ENCODE measurements around the gene SF3B3.
"Not testable (repeated sequence)": the region's sequence is repeated elsewhere in the genome, so short reads cannot be mapped to it uniquely, and the experiment has no call there.

Gene SF3B3

DNA sequence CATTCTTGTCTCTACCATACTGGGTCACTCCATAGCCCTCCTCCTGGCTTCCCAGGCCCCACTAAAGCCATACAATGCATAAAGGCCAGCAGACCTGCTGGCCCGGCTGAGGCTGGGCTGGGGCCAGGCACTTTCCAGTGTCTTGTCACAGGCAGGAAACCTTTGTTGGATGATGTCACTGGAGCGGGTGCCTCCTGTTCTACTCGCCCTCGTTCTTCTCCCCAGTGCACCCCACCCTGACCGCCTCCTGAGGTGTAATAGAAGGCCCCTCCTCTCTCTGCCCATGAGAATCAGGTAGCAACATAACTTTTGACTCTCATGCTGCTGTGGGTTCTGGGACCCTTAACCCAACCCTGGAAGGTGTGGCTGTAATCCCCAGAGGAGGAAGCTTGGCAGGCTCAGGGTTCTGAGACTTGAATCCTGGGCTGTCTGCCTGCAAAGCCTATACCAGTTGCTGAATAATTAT lies 68.5 kb downstream of the SF3B3 start:
- DNase-seq, result no peak

DNA sequence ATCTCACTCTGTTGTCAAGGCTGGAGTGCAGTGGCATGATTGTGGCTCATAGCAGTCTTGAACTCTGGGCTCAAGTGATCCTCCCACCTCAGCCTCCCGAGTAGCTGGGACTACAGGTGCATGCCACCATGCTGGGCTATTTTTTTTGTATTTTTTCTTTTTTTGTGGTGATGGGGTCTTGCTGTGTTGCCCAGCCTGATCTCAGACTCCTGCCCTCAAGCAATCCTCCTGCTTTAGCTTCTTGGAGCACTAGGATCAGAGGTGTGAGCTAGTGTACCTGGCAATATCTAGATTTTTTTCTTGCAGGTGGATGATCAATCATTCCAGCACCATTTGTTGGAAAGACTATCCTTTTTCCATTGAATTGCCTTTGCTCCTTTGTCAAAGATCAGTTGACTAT lies 69.9 kb downstream of the SF3B3 start:
- no peak for DNase-seq

DNA sequence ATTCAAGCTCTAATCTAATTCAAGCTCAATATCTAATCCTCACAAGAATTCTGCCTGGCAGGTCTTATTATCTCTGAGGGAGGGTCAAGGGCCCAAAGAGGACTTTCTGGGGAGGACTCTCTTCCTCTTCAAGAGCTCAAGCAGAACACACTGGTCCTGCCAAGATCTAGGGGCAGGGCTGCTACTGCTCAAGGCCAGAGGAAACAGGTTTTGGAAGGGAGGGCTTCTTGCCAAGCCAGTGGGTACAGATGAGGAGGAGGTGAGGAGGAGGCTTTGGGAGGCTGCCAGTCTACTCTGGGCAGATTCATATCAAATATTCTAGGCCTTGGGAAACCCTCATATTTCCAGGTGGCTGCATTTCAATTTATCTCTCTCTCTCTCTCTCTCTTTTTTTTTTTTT lies 71.0 kb downstream of the SF3B3 start:
- DNase-seq, result no peak

DNA sequence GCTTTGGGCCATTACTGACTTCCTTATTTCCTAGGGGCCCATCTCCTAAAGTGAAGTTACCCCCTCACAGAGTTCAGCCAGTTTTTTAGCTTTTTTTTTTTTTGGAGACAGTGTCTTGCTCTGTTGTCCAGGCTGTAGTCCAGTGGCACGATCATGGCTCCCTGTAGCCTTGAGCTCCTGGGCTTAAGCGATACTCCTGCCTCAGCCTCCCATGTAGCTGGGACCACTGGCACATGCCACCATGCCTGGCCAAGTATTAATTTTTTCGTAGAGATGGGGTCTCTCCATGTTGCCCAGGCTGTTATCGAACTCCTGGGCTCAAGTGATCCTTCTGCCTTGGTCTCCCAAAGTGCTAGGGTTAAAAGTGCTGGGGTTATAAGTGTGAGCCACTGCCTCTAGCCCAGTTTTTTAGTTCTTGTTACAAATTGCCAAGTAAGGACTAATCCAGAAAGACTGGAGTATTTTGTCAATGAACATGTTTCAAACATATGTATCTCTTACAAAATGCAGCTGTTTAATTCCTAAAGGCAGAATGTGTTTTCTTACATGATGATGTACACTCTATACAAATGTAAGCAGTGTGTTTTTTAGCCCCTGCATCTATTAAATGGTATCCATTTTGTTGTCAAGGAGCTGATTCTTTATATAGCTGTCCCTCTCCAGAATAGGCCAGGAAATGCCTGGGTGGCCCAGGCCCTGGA lies 73.7 kb downstream of the SF3B3 start:
- no peak for DNase-seq

DNA sequence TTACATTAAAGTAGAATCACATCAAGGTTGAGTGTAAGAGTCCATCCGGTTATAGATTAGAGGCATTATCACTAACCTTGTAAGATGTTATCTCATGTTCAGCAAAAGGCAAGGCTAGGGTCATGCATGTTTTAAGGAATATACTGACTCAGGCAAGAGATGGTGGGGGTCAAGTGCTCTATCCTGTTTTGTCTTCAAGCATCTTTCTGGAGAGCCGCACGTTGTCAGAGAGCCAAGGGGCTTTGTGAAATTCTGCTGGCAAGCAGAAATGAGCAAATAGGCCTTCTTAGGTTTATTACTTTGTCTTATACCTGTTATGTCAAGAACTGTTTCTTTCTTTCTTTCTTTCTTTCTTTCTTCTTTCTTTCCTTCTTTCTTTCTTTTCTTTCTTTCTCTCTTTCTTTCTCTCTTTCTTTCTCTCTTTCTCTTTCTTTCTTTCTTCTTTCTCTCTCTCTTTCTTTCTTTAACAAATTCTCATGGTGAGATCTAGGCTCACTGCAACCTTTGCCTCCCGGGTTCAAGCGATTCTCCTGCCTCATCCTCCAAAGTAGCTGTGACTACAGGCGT lies 75.4 kb downstream of the SF3B3 start:
- no peak for DNase-seq

DNA sequence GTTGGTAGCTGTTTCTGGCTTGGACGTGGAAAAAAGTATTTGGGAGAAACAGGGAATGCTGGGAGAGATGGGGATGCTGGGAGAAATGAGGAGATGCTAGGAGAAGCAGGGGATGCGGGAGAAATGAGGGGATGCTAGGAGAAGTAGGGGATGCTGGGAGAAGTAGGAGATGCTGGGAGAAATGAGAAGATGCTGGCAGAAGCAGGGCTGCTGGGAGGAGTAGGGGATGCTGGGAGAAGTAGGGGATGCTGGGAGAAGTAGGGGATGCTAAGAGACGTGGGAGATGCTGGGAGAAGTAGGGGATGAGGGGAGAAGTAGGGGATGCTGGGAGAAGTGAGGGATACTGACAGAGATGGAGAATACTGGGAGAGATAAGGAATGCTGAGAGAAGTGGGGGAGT lies 77.1 kb downstream of the SF3B3 start:
- no peak for DNase-seq

DNA sequence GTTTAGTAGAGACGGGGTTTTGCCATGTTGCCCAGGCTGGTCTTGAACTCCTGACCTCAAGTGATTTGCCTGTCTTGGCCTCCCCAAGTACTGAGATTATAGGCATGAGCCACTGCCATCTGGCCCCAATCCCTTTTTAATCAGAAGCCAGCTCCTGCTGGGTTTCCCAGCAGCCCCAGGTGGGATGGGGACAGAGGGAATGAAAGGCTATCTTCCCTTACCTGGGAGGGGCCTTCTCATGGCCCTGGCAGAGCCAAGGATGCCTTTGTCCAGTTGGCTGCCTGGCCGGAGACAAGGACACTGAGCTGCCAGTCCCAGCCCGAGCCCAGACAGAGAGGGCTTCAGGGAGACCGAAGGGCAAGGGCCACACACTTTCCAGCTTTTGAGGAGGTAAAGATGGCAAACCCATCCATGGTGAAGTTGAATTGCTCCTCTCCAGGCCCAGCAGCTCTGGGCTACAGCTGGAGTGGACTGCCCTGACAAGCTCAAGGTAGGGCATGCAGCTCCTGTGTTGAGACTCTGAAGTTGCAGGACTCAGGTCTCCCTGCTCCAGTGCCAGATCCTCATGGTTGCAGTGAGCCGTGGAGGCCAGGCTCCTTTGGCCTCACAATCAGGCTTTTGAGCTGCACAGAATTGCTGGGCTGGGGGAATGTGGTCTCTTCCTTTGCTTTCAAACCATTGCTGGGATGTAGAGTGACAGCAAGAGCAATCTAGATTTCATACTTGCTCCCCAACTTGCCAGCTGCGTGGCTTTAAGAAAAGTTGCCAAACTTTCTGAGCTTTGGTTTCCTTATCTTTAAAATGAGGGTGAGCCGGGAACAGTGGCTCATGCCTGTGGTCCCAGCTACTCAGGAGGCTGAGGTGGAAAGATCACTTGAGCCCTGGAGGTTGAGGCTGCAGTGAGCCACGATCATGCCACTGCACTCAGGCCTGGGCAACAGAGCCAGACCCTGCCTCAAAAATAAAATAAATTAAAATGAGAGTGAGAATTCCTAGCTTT lies 78.3 kb downstream of the SF3B3 start:
- DNase-seq, result no peak

DNA sequence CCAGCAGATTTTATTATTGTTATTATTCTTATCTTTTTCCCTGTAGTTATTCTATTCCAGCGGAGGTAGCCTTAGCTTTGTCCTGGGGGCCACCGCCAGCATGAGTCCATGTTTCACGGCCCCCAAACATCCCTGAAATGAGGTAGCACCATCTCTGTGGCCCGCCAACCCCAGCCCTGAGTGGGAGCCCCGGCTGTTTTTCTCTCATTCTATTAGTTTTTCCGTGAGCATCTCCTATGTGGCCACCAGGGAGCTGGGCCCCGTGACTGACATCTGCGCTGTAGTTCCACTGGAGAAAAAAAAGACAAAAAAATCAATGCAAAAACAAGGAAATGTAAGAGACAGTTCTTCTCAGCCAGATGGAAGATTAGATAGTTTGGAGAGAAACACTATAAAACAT lies 79.2 kb downstream of the SF3B3 start:
- no peak for DNase-seq

DNA sequence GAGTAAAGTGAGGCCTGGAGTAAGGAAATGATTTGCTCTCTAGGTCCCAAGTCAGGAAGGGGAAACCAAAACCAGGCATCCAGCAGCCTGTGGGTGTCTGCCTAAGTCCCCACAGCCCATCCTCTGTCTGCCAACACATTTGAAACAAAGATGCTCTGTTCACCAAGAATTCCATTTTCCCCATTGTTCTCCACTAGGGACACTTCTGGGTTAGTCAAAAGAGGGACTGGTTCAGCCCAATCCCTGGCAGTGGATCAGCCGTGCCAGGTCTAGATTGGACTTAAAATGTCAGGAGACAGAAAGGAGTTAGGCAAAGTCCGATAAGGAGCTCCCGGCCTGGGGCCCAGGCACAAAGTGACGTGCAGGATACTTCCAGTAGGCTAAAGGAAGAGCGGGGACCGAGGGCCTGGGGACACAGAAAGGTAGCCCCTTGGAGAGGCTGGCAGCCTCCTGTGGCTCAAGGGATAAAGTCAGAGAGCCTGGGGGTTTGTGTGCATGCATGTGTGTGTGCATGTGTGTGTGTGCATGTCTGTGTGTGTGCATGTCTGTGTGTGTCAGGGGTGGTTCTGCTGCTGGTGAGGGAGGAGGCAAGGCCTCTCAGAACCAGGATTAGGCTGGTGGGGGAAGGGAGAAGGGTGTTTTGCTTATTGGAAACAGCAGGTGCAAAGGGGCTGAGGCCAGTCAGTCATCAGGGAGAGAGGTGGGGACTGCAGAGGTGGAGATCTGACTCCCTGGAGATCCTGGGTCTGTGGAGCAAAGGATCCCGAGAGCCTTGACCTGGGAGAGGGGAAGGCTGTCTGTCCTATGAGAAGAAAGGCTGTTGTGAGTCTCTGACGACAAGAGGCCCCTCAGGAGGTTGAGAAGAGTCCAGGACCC lies 81.0 kb downstream of the SF3B3 start:
- no peak for DNase-seq

DNA sequence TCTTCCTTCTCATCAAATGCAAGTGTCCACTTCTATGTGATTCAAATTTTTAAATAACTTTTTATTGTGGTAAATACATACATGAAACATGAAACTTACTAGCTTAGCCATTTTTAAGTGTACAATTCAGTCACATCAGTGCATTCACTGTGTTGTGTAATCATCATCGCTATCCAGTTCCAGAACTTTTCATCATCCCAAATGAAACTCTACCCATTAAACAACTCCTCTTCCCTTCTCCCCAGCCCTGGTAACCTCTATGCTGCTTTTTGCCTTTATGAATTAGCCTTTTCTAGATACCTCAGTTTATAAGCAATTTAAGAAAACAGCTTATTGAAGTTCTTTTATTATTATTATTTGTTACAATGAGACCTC lies 81.7 kb downstream of the SF3B3 start:
- DNase-seq, result no peak

DNA sequence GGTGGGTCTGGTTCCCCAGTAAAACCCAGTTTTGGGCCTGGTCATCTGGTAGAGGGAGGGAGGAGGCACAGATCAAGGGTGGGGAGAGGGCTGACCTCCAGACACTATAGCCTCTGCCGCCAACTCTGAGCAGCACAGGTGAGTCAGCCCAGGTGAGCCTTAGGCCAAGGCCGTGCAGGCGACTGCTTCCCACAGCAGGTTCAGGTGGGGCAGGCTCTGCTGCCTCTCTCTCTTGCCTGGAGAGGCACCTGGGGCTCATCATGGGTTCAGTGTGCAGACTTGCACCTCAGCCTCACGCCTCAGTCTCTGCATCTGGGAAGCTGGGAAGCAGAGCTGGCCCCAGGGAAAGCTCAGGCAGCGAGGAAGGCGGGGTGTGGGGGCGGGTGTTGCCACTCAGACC lies 84.9 kb downstream of the SF3B3 start:
- no peak for DNase-seq

DNA sequence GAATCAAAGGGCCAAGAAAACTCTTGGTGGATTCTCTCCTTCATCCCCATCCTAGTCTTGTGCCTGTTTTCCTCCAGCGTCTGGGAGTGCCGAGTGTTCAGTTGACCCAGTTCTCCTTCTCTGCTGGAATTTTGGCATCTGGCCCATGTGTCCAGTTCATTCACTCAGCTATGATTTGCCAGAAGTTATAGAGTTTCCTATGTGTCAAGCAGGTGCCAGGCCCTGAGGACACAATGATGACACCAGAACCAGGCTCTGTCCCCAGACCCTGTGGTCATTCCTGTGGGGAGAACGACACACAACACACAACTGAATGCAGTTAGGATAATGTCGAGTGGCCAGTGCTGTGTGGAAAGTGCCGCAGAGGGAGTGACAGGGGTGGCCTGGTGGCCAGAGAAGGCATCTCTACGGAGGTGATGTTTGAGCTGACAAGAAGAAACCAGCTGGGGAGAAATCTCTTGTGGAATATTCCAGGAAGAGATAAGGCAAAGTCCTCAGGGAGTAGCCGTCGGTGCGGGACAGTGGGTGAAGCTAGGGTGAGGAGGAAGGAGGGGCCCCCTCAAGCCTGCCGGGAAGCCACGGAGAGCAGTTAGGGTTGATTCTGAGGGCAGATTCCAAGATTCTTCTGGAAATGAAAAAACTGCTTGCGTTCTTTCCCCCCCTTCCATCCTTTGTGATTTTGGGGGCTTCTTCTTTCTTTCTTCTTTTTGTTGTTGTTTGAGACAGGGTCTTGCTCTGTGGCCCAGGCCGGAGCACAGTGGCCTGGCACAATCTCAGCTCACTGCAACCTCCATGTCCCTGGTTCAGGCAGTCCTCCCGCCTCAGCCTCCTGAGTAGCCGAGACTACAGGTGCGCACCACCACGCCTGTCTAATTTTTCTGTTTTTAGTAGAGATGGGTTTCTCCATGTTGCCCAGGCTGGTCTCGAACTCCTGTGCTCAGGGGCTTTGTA lies 86.9 kb downstream of the SF3B3 start:
- DNase-seq, result no peak

DNA sequence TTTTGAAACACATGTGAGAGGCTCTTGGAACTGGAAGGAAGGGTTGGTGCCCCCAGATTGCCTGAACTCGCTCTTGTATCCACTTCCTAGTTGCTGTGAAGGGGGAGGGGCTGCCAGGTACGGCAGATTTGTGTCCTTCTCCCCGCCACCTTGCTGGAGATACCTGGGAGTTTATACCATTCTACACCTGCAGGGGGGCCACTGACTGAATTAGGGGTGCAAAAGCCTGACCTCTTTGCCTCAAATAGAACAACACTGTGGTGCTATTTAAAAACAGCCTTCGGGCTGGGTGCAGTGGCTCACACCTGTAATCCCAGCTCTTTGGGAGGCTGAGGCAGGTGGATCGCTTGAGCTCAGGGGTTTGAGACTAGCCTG lies 87.6 kb downstream of the SF3B3 start:
- no peak for DNase-seq

DNA sequence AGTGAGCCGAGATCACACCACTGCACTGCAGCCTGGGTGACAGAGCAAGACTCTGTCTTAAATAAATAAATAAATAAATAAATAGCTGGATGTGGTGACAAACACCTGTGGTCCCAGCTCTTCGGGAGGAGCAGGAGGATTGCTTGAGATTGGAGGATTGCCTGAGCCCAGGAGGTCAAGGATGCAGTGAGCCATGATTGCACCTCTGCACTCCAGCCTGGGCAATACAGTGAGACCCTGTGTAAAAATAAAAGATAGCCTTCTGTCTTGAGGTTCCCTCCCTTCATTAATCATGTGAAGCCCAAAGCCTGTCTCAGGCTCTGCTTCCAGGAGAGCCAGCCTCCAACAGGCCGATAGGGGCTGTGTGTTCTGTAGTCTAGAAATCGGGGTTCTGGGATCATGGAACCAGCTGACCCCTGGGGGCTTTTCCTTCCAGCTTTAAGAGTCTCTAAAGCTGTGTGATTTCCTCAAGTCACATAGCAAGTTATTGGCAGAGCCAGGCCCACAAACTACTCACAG lies 88.2 kb downstream of the SF3B3 start:
- DNase-seq, result no peak

DNA sequence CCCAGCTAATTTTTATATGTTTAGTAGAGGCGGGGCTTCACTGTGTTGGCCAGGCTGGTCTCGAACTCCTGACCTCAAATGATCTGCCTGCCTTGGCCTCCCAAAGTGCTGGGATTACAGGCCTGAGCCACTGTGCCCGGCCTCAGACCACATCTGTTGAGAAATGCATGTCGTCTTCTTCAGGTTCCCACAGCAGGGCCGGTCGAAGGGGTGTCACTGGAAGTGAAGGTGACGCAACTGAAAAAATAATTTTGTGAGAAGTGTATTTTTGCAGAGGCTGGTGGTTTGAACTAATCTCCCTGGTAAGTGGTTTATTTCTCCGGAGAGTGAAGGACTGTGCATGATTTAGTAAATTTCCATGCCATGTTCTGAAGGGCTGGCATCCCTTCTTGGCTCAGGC lies 89.3 kb downstream of the SF3B3 start:
- no peak for DNase-seq

DNA sequence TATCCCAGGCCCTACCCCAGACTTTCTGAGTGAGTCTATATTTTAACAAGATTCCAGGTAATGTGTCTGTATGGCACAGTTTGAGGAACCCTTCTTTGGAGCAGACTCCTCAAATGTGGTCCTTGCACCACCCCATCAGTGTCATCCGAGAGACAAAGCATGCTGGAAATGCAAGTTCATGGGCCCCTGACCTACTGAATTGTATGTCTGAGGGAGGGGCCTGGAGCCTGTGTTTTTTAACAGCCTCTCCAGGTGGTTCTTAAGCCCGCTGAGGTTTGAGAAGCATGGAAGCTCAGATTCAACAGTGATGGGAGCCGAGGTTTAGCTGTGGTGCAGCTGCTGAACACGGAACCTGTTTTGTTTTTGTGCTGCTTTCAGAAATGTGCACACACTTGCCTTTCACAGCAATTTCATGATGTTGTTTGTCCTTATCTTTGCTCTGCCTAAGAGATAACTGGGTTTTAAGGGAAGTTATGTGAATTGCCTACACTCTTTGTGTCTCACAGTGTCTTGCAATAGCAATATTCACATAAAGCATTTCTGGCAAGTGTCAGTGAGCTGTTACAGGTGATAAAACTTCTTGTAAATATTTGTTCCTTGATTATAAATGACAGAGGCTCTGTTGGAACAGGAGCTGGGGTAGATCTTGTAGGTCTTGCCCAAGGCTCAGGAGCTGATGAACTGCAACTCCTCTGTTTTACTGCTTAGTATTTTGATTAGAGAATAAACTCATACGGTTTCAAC lies 90.8 kb downstream of the SF3B3 start:
- no peak for DNase-seq

DNA sequence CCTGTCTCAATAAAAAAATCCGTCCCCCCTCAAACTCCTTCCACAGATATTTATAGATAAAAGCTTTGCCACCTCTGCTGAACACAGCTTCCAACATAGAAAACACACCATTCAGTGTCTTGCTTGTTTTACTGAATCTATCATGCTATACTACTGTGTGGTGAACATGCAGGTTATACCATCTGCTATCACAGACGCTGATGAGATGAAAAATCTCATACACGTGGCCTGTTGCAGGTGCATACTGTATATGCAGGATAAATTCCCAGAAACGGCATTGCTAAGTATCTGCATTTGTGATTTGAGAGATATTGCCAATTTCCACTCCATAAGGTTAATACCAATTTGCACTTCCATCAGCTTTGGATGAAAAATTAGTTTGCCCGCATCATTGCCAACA lies 92.3 kb downstream of the SF3B3 start:
- no peak for DNase-seq

DNA sequence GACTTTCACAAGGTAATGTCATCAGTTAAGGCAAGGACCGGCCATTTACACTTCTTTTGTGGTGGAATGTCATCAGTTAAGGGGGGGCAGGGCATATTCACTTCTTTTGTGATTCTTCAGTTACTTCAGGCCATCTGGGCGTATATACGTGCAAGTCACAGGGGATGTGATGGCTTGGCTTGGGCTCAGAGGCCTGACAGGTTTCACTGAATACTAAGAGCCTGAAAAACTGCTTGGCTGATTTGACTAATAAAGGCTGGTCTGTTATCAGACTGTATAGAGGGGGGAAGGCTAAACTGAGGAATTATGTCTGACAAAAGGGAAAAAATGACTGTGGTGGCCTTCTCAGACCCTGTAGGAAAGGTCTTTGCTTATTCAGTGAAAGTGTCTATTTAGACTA lies 98.2 kb downstream of the SF3B3 start:
- not testable (repeated sequence) for DNase-seq
